H9 (cell line): Measurements from ENCODE around the gene SPTBN2. TPM values are rescaled to one million over a fixed set of nuclear protein-coding genes. Genes with fewer than 3 reads are reported as not detected.
A peak's percentile ranks its signal among the peaks of the same experiment; 100 is the strongest.

Experiments
- DNase-seq: peaks from one replicate; pipeline ENCODE4 v3.0.0-alpha.2; 2017
- H2AFZ ChIP-seq: one replicate; pipeline ENCODE4 v1.6.1; 2013; ENCODE audit warnings: mild to moderate bottlenecking, low read length, control low read depth, moderate library complexity
- H2AK5ac ChIP-seq: 2 replicates; pipeline ENCODE4 v1.6.1; 2013; ENCODE audit warnings: low read length, control low read depth, mixed read lengths; ENCODE audit not compliant: insufficient read length
- H2BK120ac ChIP-seq: one replicate; pipeline ENCODE4 v1.6.1; 2013; ENCODE audit warnings: low read depth, mild to moderate bottlenecking, low read length, control low read depth, inconsistent platforms; ENCODE audit not compliant: poor library complexity, severe bottlenecking
- H2BK12ac ChIP-seq: 2 replicates; pipeline ENCODE4 v1.6.1; 2013; ENCODE audit warnings: low read length, control low read depth, mixed read lengths, low read depth; ENCODE audit not compliant: insufficient read length
- H2BK15ac ChIP-seq: 2 replicates; pipeline ENCODE4 v1.6.1; 2013; ENCODE audit warnings: low read depth, low read length, control low read depth
- H2BK20ac ChIP-seq: one replicate; pipeline ENCODE4 v1.6.1; 2013; ENCODE audit warnings: low read depth, mild to moderate bottlenecking, low read length, control low read depth, inconsistent platforms; ENCODE audit not compliant: poor library complexity, severe bottlenecking
- H2BK5ac ChIP-seq: 2 replicates; pipeline ENCODE4 v1.6.1; 2013; ENCODE audit warnings: low read length, control low read depth, mixed read lengths; ENCODE audit not compliant: insufficient read length
- H3K14ac ChIP-seq: 2 replicates; pipeline ENCODE4 v1.6.1; 2013; ENCODE audit warnings: low read length, control low read depth; ENCODE audit not compliant: insufficient read depth
- H3K18ac ChIP-seq: 2 replicates; pipeline ENCODE4 v1.6.1; 2013; ENCODE audit warnings: low read depth, mild to moderate bottlenecking, mixed read lengths, low read length, control low read depth; ENCODE audit not compliant: insufficient read length
- H3K23ac ChIP-seq: 2 replicates; pipeline ENCODE4 v1.6.1; 2013; ENCODE audit warnings: low read length, control low read depth, mixed read lengths, low read depth; ENCODE audit not compliant: insufficient read length
- H3K23me2 ChIP-seq: 2 replicates; pipeline ENCODE4 v1.6.1; 2013; ENCODE audit warnings: low read depth, mild to moderate bottlenecking, mixed read lengths, low read length, control low read depth; ENCODE audit not compliant: insufficient read length, poor library complexity, severe bottlenecking
- H3K27ac ChIP-seq: 2 replicates; pipeline ENCODE4 v1.5.1; 2013; ENCODE audit warnings: low read length, control low read depth, mixed read lengths, low read depth; ENCODE audit not compliant: insufficient read length
- H3K27me3 ChIP-seq: 2 replicates; pipeline ENCODE4 v1.6.1; 2013; ENCODE audit warnings: low read length, control low read depth, inconsistent platforms; ENCODE audit not compliant: insufficient read depth
- H3K4ac ChIP-seq: 2 replicates; pipeline ENCODE4 v1.6.1; 2013; ENCODE audit warnings: low read depth, mild to moderate bottlenecking, control low read depth, inconsistent platforms, low read length, moderate library complexity
- H3K4me1 ChIP-seq: 2 replicates; pipeline ENCODE4 v1.6.1; 2013; ENCODE audit warnings: low read length, control low read depth, inconsistent platforms; ENCODE audit not compliant: insufficient read depth
- H3K4me2 ChIP-seq: 2 replicates; pipeline ENCODE4 v1.6.1; 2013; ENCODE audit warnings: low read length, control low read depth, mixed read lengths; ENCODE audit not compliant: insufficient read length, insufficient read depth
- H3K56ac ChIP-seq: 2 replicates; pipeline ENCODE4 v1.6.1; 2013; ENCODE audit warnings: low read depth, mild to moderate bottlenecking, mixed read lengths, low read length, control low read depth; ENCODE audit not compliant: insufficient read length
- H3K79me1 ChIP-seq: 2 replicates; pipeline ENCODE4 v1.6.1; 2013; ENCODE audit warnings: low read depth, mild to moderate bottlenecking, moderate library complexity, low read length, control low read depth, inconsistent platforms; ENCODE audit not compliant: insufficient read depth, poor library complexity, severe bottlenecking
- H3K79me2 ChIP-seq: 2 replicates; pipeline ENCODE4 v1.6.1; 2013; ENCODE audit warnings: low read length, control low read depth, inconsistent platforms; ENCODE audit not compliant: insufficient read depth
- H3K9ac ChIP-seq: 2 replicates; pipeline ENCODE4 v1.6.1; 2013; ENCODE audit warnings: low read length, control low read depth, mixed read lengths; ENCODE audit not compliant: insufficient read length; ENCODE audit errors: extremely low read depth
- H3K9me3 ChIP-seq: one replicate; pipeline ENCODE4 v1.6.1; 2013; ENCODE audit warnings: low read depth, low read length, inconsistent platforms; ENCODE audit not compliant: control insufficient read depth
- H3T11ph ChIP-seq: one replicate; pipeline ENCODE4 v1.6.1; 2013; ENCODE audit warnings: mild to moderate bottlenecking, low read length, control low read depth, inconsistent platforms
- H4K20me1 ChIP-seq: one replicate; pipeline ENCODE4 v1.6.1; 2013; ENCODE audit not compliant: control insufficient read depth, insufficient read length, insufficient read depth
- H4K5ac ChIP-seq: 2 replicates; pipeline ENCODE4 v1.6.1; 2013; ENCODE audit warnings: low read depth, mild to moderate bottlenecking, mixed read lengths, low read length, control low read depth; ENCODE audit not compliant: insufficient read length
- H4K8ac ChIP-seq: replicated peaks from 2 replicates; pipeline ENCODE4 v1.6.1; 2013; ENCODE audit warnings: low read length, control low read depth, mixed read lengths, low read depth; ENCODE audit not compliant: insufficient read length
- H4K91ac ChIP-seq: 2 replicates; pipeline ENCODE4 v1.6.1; 2013; ENCODE audit warnings: low read depth, mild to moderate bottlenecking, moderate library complexity, mixed read lengths, low read length, control low read depth; ENCODE audit not compliant: insufficient read length
- H3K27ac Mint-ChIP-seq, 3 experiments: 2 replicates in 2 of 3; 3 replicates in 1 of 3; pipeline ENCODE4 v1.8.0; 2020 to 2021; ENCODE audit warnings: mixed read lengths in 3 of 3, mild to moderate bottlenecking in 1 of 3, moderate library complexity in 1 of 3
- H3K27me3 Mint-ChIP-seq: 2 replicates; pipeline ENCODE4 v1.8.0; 2021; ENCODE audit warnings: low read depth, mild to moderate bottlenecking, moderate library complexity, mixed read lengths
- H3K36me3 Mint-ChIP-seq, 3 experiments: 2 replicates in 2 of 3; 3 replicates in 1 of 3; pipeline ENCODE4 v1.8.0; 2020 to 2021; ENCODE audit warnings: low read depth in 3 of 3, mixed read lengths in 3 of 3; ENCODE audit not compliant: insufficient read depth in 1 of 3
- H3K4me1 Mint-ChIP-seq, 2 experiments: 2 replicates each; pipeline ENCODE4 v1.8.0; 2020; ENCODE audit warnings: mixed read lengths in 2 of 2
- H3K4me3 Mint-ChIP-seq, 2 experiments: 2 replicates in 1 of 2; 3 replicates in 1 of 2; pipeline ENCODE4 v1.8.0; 2020 to 2021; ENCODE audit warnings: mild to moderate bottlenecking in 2 of 2, mixed read lengths in 2 of 2, moderate library complexity in 1 of 2
- H3K9me3 Mint-ChIP-seq, 2 experiments: 2 replicates in 1 of 2; 3 replicates in 1 of 2; pipeline ENCODE4 v1.8.0; 2020; ENCODE audit warnings: mild to moderate bottlenecking in 2 of 2, mixed read lengths in 2 of 2, moderate library complexity in 1 of 2
- WGBS: extraction: QIAGEN DNeasy Blood & Tissue Kit; methylation state at CpG from one replicate; pipeline ENCODE4 v1.1.7; 2013; ENCODE audit warnings: missing lambda C conversion rate, low lambda C conversion rate, mixed read lengths; ENCODE audit not compliant: insufficient read length; ENCODE audit errors: extremely low coverage; 5-methylcytosine and 5-hydroxymethylcytosine counted together
- total RNA-seq: library from RNA; stranded (reverse); gene quantifications from 2 replicates; pipeline ENCODE4 v1.2.1, GENCODE V29; 2021
- TF ChIP-seq, protein P1 (sequence below): fragments of 200-600 bp; sonication (generic); conservative IDR thresholded peaks from 3 replicates; pipeline ENCODE4 v1.8.0; 2021; ENCODE audit warnings: antibody characterized with exemption, mild to moderate bottlenecking

Gene SPTBN2
- total RNA-seq, 1 experiment from 2014 or later = 80.4 TPM

DNA sequence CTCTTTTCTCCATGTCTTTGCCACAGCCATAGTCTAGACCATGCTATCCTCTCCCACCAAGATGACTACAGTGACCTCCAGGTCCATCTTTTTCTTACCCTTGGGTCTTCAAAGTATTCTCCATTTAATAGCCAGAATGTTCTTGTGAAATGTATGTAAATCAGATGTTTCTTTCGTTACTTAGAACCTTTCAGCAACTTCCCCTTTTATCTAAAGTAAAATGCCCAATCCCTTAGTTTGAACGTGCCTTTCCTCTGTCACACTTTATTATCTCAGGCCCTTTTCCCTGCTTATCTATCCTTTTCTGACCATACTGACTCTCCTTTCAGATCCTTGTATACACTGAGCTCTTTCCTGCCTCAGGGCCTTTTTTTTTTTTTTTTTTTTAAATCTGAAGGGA is 69.3 kb downstream of the SPTBN2 start:
- no peaks in the 10 kb centered on the region for H3K79me2 ChIP-seq
- no peaks in the 10 kb centered on the region for H3K9me3 Mint-ChIP-seq
- H3K4me1 ChIP-seq = no peaks in the 10 kb centered on the region
- no peak overlapping the region for H2AFZ ChIP-seq
- no peaks in the 10 kb centered on the region for H3K4me1 Mint-ChIP-seq
- H3K9ac ChIP-seq = no peak overlapping the region
- H3K23me2 ChIP-seq = no peaks in the 10 kb centered on the region
- no peak overlapping the region for H3K27ac ChIP-seq
- H2BK12ac ChIP-seq = no peak overlapping the region
- no peak overlapping the region for H2AK5ac ChIP-seq
- H2BK20ac ChIP-seq = no peak overlapping the region
- H3K27ac Mint-ChIP-seq = peak overlapping the region in 2 of 3 experiments; percentile 40 to 49; a peak in 3 of 7 replicates
- no peak overlapping the region for H2BK120ac ChIP-seq
- H3K27me3 ChIP-seq = no peaks in the 10 kb centered on the region
- no peak overlapping the region for H3K18ac ChIP-seq
- H3K4ac ChIP-seq = no peak overlapping the region
- no peak overlapping the region for H2BK5ac ChIP-seq
- H3K36me3 Mint-ChIP-seq = peaks cover 11 to 72% (median 42%) of the 10 kb centered on the region in 3 experiments; a peak in 6 of 7 replicates
- H3K4me3 Mint-ChIP-seq = no peak overlapping the region
- H4K20me1 ChIP-seq = no peaks in the 10 kb centered on the region
- no peak overlapping the region for H3K23ac ChIP-seq
- H3K14ac ChIP-seq = no peak overlapping the region
- H3K79me1 ChIP-seq = peaks cover 12% of the 10 kb centered on the region
- H3K27me3 Mint-ChIP-seq = no peaks in the 10 kb centered on the region
- H4K91ac ChIP-seq = no peak overlapping the region
- TF ChIP-seq, protein P1, sequence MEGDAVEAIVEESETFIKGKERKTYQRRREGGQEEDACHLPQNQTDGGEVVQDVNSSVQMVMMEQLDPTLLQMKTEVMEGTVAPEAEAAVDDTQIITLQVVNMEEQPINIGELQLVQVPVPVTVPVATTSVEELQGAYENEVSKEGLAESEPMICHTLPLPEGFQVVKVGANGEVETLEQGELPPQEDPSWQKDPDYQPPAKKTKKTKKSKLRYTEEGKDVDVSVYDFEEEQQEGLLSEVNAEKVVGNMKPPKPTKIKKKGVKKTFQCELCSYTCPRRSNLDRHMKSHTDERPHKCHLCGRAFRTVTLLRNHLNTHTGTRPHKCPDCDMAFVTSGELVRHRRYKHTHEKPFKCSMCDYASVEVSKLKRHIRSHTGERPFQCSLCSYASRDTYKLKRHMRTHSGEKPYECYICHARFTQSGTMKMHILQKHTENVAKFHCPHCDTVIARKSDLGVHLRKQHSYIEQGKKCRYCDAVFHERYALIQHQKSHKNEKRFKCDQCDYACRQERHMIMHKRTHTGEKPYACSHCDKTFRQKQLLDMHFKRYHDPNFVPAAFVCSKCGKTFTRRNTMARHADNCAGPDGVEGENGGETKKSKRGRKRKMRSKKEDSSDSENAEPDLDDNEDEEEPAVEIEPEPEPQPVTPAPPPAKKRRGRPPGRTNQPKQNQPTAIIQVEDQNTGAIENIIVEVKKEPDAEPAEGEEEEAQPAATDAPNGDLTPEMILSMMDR = no peak
- no peak overlapping the region for H3K56ac ChIP-seq
- no peaks in the 10 kb centered on the region for H3K9me3 ChIP-seq
- H2BK15ac ChIP-seq = no peak overlapping the region
- WGBS = no CpG with 5 or more reads among the region's 2 CpGs
- no peak overlapping the region for H3T11ph ChIP-seq
- H3K4me2 ChIP-seq = no peak overlapping the region
- no peak overlapping the region for H4K5ac ChIP-seq
- DNase-seq = no peak
- no peak overlapping the region for H4K8ac ChIP-seq
